ENCODE results near the gene ZNF485. TPM values are rescaled to one million over a fixed set of nuclear protein-coding genes. Genes with fewer than 3 reads are reported as not detected.
A peak's percentile ranks its signal among the peaks of the same experiment; 100 is the strongest.
"Not testable (repeated sequence)": the region's sequence is repeated elsewhere in the genome, so short reads cannot be mapped to it uniquely, and the experiment has no call there.

Gene ZNF485
- total RNA-seq, 2 experiments from 2014 or later = 4.1 to 4.7 TPM

DNA sequence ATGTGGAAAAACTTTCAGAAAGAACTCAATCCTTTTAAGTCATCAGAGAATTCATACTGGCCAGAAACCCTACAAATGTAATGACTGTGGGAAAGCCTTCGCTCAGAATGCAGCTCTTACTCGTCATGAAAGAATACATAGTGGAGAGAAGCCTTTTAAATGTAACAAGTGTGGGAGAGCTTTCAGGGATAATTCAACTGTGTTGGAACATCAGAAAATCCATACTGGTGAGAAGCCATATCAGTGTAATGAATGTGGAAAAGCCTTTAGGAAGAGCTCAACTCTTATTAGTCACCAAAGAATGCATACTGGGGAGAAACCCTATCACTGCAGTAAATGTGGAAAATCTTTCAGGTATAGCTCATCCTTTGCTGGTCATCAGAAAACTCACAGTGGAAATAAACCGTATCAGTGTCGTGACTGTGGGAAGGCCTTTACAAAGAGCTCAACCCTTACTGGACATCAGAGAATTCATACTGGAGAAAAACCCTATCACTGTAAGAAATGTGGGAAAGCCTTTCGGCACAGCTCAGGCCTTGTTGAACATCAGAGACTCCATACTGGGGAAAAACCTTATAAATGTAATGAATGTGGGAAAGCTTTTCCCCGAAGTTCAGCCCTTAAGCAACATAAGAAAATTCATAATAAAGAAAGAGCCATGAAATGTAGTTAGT lies 10.6 kb downstream of the ZNF485 start:
- POLR2A ChIA-PET = no interaction called here
- Mint-ChIP-seq H3K36me3 (peaks cover 69% of the 10 kb centered on the region), H3K9me3 (peaks cover 47% of the 10 kb centered on the region), H3K27me3 (no peaks in the 10 kb centered on the region), H3K27ac (no peak overlapping the region), H3K4me3 (no peak overlapping the region), H3K4me1 (ENCODE audit: low read depth) (peaks cover 3% of the 10 kb centered on the region)
- intact Hi-C loops (cut with micrococcal nuclease) = no loop called here
- CTCF ChIA-PET = no interaction called here
- no peak for DNase-seq

DNA sequence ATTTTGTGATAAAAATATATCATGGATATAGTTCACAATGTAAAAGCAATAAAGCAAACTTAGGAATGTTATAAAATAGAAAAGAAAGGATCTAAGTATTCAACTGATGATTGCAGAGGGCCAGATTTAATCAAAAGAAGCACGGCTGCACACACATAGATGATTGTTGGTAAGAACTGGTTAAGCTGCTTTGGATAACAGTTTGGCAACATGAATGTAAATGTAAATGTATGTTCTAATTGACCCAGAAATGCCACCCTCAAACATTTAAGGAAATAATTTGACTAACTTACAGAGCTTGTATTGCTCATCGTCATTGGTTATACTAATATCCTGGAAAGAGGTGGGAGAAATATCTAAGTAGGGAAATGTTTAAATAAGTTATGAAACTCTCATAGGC lies 13.1 kb downstream of the ZNF485 start:
- H3K27ac Mint-ChIP-seq = no peak overlapping the region
- CTCF ChIA-PET = no interaction called here
- DNase-seq = no peak
- POLR2A ChIA-PET = no interaction called here
- H3K27me3 Mint-ChIP-seq = no peaks in the 10 kb centered on the region
- no peak overlapping the region for H3K4me3 Mint-ChIP-seq
- H3K4me1 Mint-ChIP-seq (ENCODE audit: low read depth) = peaks cover 19% of the 10 kb centered on the region
- H3K9me3 Mint-ChIP-seq = peaks cover 52% of the 10 kb centered on the region
- H3K36me3 Mint-ChIP-seq = peaks cover 53% of the 10 kb centered on the region
- intact Hi-C loops (cut with micrococcal nuclease) = no loop called here

DNA sequence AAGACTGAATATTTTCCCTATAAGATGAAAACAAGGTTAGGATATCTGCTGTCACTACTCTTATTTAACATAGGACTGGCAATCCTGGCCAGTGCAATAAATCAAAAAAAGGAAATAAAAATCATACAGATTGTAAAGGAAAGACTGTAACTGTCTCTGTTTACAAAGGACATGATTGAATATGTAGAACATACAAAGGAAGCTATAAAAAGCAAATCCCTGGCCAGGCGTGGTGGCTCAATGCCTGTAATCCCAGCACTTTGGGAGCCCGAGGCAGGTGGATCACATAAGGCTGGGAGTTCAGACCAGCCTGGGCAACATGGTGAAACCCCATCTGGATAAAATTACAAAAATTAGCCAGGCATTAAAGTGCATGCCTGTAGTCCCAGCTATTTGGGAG lies 15.8 kb downstream of the ZNF485 start:
- Mint-ChIP-seq H3K9me3 (peaks cover 30% of the 10 kb centered on the region), H3K36me3 (peaks cover 27% of the 10 kb centered on the region), H3K27ac (no peak overlapping the region), H3K4me3 (no peak overlapping the region), H3K4me1 (ENCODE audit: low read depth) (peaks cover 19% of the 10 kb centered on the region), H3K27me3 (no peaks in the 10 kb centered on the region)
- CTCF ChIA-PET = interaction anchor here (1.1 kb wide), 1 partner anchor 10 kb away, joined by 3 read pairs; no protein-coding TSS in a partner anchor
- POLR2A ChIA-PET = no interaction called here
- intact Hi-C loops (cut with micrococcal nuclease) = no loop called here
- no peak for DNase-seq

DNA sequence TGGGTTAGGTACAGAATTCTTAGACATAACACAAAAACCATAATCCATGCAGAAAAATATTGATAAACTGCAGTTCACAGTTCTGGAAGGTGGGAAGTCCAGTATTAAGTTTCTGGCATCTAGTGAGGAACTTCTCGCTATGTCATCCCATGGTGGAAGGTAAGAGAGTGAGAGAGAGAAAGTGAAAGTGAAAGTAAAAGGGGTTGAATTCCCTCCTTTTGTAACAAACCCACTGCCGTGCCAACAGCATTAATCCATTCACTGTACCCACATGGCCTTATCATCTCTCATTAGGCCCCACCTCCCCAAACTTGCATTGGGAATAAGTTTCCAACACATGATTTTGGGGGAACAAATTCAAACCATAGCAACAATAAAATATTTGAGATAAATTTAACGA lies 17.1 kb downstream of the ZNF485 start:
- H3K9me3 Mint-ChIP-seq = peaks cover 25% of the 10 kb centered on the region
- no peak for DNase-seq
- peak overlapping the region; percentile 21 for H3K27ac Mint-ChIP-seq
- H3K36me3 Mint-ChIP-seq = peaks cover 18% of the 10 kb centered on the region
- H3K4me3 Mint-ChIP-seq = peak overlapping the region; percentile 34
- peaks cover 19% of the 10 kb centered on the region for H3K4me1 Mint-ChIP-seq (ENCODE audit: low read depth)
- intact Hi-C loops (cut with micrococcal nuclease) = no loop called here
- ChIA-PET POLR2A (no interaction called here), CTCF (interaction anchor here (1.1 kb wide), 1 partner anchor 9 kb away, joined by 3 read pairs; no protein-coding TSS in a partner anchor)
- H3K27me3 Mint-ChIP-seq = no peaks in the 10 kb centered on the region

DNA sequence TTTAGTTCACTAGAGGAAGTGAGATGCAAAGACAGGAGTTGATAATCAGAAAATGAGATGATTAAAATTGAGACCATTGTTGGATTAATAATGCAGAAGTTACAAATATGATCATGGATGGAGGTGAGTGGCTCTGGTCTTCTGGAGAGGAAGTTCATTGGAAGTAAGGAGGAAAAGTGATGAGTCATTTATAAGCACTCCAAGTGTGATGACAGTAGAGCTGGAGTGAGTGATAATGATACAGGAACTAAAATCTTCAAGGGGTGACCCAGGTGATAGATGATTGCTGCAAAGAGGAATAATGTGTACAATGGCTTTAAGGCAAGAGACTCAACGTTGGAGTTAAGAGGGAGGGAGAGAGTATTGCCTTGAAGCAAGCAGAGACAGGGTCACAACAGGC lies 21.7 kb downstream of the ZNF485 start:
- ChIA-PET CTCF (no interaction called here), POLR2A (no interaction called here)
- Mint-ChIP-seq H3K4me3 (no peak overlapping the region), H3K27ac (no peak overlapping the region), H3K9me3 (peaks cover 6% of the 10 kb centered on the region), H3K27me3 (no peaks in the 10 kb centered on the region), H3K36me3 (peaks cover 5% of the 10 kb centered on the region), H3K4me1 (ENCODE audit: low read depth) (peaks cover 10% of the 10 kb centered on the region)
- no peak for DNase-seq
- intact Hi-C loops (cut with micrococcal nuclease) = no loop called here

DNA sequence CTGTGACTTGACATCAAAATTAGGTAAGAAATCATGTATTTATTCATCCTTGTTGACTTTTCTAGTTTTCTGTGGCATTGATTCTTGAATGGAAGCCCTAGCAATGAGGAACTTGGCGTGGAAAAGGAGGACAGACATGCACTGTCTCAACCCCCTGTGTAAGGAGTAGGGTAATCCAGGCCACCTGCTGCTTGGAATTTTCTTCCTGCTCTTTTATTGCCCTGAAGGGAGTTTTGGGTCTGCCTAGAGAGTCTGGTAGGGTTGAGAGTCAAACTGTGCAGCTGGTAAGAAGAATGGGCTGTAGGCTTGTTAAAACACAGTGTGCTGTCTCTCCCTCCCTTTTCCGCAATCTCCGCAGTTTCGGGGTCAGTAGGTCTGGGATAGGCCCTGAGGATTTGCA lies 22.7 kb downstream of the ZNF485 start:
- Mint-ChIP-seq H3K4me3 (no peak overlapping the region), H3K9me3 (peaks cover 5% of the 10 kb centered on the region), H3K27ac (no peak overlapping the region), H3K27me3 (no peaks in the 10 kb centered on the region), H3K4me1 (ENCODE audit: low read depth) (peaks cover 2% of the 10 kb centered on the region), H3K36me3 (no peaks in the 10 kb centered on the region)
- intact Hi-C loops (cut with micrococcal nuclease) = no loop called here
- ChIA-PET POLR2A (no interaction called here), CTCF (no interaction called here)
- DNase-seq = no peak

DNA sequence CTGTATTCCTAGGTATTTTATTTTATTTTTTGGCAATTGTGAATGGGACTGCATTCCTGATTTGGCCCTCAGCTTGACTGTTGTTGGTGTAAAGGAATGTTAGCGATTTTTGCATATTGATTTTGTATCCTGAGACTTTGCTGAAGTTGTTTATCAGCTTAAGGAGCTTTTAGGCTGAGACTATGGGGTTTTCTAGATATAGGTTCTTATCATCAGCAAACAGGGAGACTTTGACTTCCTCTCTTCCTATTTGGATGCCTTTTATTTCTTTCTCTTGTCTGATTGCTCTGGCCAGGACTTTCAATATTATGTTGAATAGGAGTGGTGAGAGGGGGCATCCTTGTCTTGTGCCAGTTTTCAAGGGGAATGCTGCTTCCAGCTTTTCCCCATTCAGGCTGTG lies 29.6 kb downstream of the ZNF485 start:
- DNase-seq; intact Hi-C loops (cut with micrococcal nuclease); CTCF ChIA-PET; H3K27me3 Mint-ChIP-seq; POLR2A ChIA-PET; H3K4me3 Mint-ChIP-seq; H3K27ac Mint-ChIP-seq; H3K4me1 Mint-ChIP-seq (ENCODE audit: low read depth); H3K36me3 Mint-ChIP-seq: not testable (repeated sequence)
- peaks cover 57% of the 10 kb centered on the region for H3K9me3 Mint-ChIP-seq

DNA sequence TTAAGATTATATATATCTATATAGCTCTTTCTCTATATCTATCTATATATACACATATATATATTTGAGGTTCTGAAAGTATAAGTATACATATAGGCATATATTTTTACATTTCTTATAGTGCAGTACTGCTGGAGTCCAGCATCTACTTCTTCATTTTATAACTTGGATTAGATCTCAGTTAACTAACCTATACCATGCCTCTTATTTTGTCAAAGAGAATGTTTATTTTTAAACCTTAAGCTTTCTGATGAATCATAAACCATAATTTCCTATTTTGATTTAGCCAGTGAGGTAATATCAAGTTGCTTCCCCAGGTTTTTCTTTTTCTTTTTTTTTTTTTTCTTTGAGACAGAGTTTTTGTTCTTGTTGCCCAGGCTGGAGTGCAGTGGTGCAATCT lies 34.4 kb downstream of the ZNF485 start:
- ChIA-PET CTCF (no interaction called here), POLR2A (interaction anchor here (0.7 kb wide), 1 partner anchor 737 kb away, joined by 3 read pairs; no protein-coding TSS in a partner anchor)
- Mint-ChIP-seq H3K36me3 (peaks cover 37% of the 10 kb centered on the region), H3K9me3 (peaks cover 76% of the 10 kb centered on the region), H3K4me1 (ENCODE audit: low read depth) (no peaks in the 10 kb centered on the region), H3K27ac (no peak overlapping the region), H3K27me3 (no peaks in the 10 kb centered on the region), H3K4me3 (no peak overlapping the region)
- DNase-seq = no peak
- intact Hi-C loops (cut with micrococcal nuclease) = no loop called here

DNA sequence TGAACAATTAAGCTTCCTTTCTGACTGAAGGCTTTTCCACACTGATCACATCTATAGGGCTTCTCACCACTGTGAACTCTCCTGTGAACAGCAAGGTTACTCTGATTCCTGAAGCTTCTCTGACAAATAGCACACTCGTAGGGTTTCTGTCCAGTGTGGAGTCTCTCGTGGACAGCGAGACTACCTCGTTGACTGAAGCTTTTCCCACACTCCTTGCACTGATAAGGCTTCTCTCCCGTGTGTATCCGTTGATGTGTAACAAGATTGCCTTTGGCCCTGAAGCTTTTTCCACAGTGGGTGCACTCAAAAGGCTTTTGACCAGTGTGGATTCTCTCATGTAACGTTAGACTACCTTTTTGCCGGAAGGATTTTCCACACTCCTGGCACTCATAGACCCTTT lies 38.0 kb downstream of the ZNF485 start:
- intact Hi-C loops (cut with micrococcal nuclease) = no loop called here
- no peak for DNase-seq
- ChIA-PET CTCF (interaction anchor here (0.6 kb wide), 1 partner anchor 743 kb away, joined by 3 read pairs; no protein-coding TSS in a partner anchor), POLR2A (no interaction called here)
- H3K4me3 Mint-ChIP-seq = no peak overlapping the region
- H3K4me1 Mint-ChIP-seq (ENCODE audit: low read depth) = peaks cover 12% of the 10 kb centered on the region
- no peaks in the 10 kb centered on the region for H3K27me3 Mint-ChIP-seq
- H3K9me3 Mint-ChIP-seq = peaks cover 66% of the 10 kb centered on the region
- H3K27ac Mint-ChIP-seq = no peak overlapping the region
- peaks cover 55% of the 10 kb centered on the region for H3K36me3 Mint-ChIP-seq

DNA sequence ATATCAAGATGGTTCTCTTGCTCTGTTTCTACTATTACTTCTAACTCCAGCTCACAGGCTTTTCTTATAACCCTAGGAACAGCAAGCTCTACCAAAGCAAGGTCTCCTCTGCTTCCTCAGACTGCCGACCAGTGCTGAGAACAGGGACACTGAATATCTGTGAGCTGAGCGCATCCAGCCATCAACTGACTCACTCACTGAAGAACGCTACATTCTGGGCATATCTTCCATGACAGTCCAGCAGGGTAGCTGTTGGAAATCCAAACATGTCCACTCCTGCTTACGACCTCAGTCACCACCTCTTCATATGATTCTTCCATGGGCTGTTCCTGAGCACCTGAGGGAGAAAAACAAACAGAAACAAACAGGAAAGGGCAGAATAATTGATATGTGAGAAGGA lies 39.6 kb downstream of the ZNF485 start:
- H3K9me3 Mint-ChIP-seq = peaks cover 58% of the 10 kb centered on the region
- peaks cover 55% of the 10 kb centered on the region for H3K36me3 Mint-ChIP-seq
- peaks cover 15% of the 10 kb centered on the region for H3K4me1 Mint-ChIP-seq (ENCODE audit: low read depth)
- intact Hi-C loops (cut with micrococcal nuclease) = no loop called here
- POLR2A ChIA-PET = no interaction called here
- no peak for DNase-seq
- no peak overlapping the region for H3K4me3 Mint-ChIP-seq
- no peaks in the 10 kb centered on the region for H3K27me3 Mint-ChIP-seq
- CTCF ChIA-PET = interaction anchor here (0.6 kb wide), 1 partner anchor 55 kb away, joined by 3 read pairs; no protein-coding TSS in a partner anchor
- H3K27ac Mint-ChIP-seq = no peak overlapping the region

DNA sequence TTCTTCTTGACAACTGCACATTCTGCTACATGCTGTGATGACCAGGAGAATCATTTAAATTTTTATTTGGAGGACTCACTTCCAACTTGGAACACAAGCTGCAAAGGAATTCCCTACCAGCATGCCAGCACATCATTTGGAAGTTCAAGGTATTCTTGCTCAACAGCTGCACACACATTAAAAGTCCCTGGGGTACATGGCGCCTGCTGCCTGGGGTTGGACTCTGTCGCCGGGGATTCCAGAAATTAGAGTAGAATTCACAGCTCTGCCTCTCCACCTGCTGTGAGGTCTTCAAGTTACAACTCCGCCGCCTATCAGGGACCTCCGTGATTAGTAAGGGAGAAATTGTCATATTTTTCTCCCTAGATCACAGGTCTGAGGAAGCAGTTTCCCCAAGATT lies 41.3 kb downstream of the ZNF485 start:
- no peaks in the 10 kb centered on the region for H3K27me3 Mint-ChIP-seq
- H3K9me3 Mint-ChIP-seq = peaks cover 49% of the 10 kb centered on the region
- no peak for DNase-seq
- CTCF ChIA-PET = interaction anchor here (1.0 to 2.2 kb wide), 2 partner anchors 42 to 44 kb away, joined by 3 to 9 read pairs; no protein-coding TSS in a partner anchor
- POLR2A ChIA-PET = interaction anchor here (0.7 kb wide), 1 partner anchor 52 kb away, joined by 3 read pairs; no protein-coding TSS in a partner anchor
- intact Hi-C loops (cut with micrococcal nuclease) = no loop called here
- H3K27ac Mint-ChIP-seq = peak overlapping the region; percentile 87
- peak overlapping the region; percentile 82 for H3K4me3 Mint-ChIP-seq
- H3K4me1 Mint-ChIP-seq (ENCODE audit: low read depth) = peaks cover 15% of the 10 kb centered on the region
- H3K36me3 Mint-ChIP-seq = peaks cover 48% of the 10 kb centered on the region

DNA sequence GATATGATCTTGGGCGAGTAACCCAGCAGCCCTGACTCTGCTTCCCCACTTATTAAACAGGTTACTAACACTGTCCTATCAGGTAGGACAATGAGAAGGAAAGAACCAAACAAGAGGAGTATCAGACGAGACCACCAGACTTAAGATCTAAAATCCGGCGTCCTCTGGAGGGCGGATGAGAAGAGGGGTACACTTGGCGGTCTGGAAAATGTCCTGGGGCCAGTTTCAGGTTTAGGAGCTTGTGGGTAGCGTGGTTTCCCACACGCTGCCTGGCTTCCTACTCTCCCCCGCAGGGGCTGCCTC lies 41.8 kb downstream of the ZNF485 start:
- no peak for DNase-seq
- H3K36me3 Mint-ChIP-seq = peaks cover 43% of the 10 kb centered on the region
- CTCF ChIA-PET = interaction anchor here (1.0 to 2.2 kb wide), 2 partner anchors 41 to 44 kb away, joined by 3 to 9 read pairs; no protein-coding TSS in a partner anchor
- POLR2A ChIA-PET = interaction anchor here (0.7 kb wide), 1 partner anchor 52 kb away, joined by 3 read pairs; no protein-coding TSS in a partner anchor
- intact Hi-C loops (cut with micrococcal nuclease) = loop anchor here (1.0 to 2.0 kb wide), 3 partner anchors 42 to 1095 kb away; partner anchors contain the start of genes ZNF239 and ZNF485
- peaks cover 45% of the 10 kb centered on the region for H3K9me3 Mint-ChIP-seq
- peak overlapping the region; percentile 87 for H3K27ac Mint-ChIP-seq
- peaks cover 15% of the 10 kb centered on the region for H3K4me1 Mint-ChIP-seq (ENCODE audit: low read depth)
- H3K27me3 Mint-ChIP-seq = peaks cover 3% of the 10 kb centered on the region
- peak overlapping the region; percentile 82 for H3K4me3 Mint-ChIP-seq

All from activated CD4-positive, alpha-beta memory T cell treated with anti-CD3 and anti-CD28 coated beads for 36 hours (primary cell).